Panc1 (cell line): Measurements from ENCODE around the gene CAMSAP3. TPM values are rescaled to one million over a fixed set of nuclear protein-coding genes. Genes with fewer than 3 reads are reported as not detected.

ENCODE experiments used
- ATAC-seq: fragments of 200-7000 bp; cut with Tn5 transposase; 2 replicates; pipeline ENCODE4 v1.9.1; 2020; ENCODE audit warnings: mild to moderate bottlenecking, moderate library complexity
- BruUV-seq: library from RNA; stranded (reverse); fragments of 400-500 nt; replicated peaks from 2 replicates; lab custom pipeline; 2021; lab: Mats Ljungman, UMichigan
- CTCF ChIA-PET: fragments of 300-600 bp; sonication (Branson Sonifier 250); formaldehyde crosslinking; loops from one replicate; lab custom pipeline; 2022; ENCODE audit warnings: antibody characterized with exemption; lab: Charles Lee
- POLR2A ChIA-PET: fragments of 300-600 bp; sonication (Branson Sonifier 250); formaldehyde crosslinking; loops from one replicate; lab custom pipeline; 2022; ENCODE audit warnings: antibody characterized with exemption; lab: Charles Lee
- DNase-seq: peaks from one replicate; pipeline ENCODE4 v3.0.0-alpha.2; 2010; ENCODE audit warnings: low read depth, low spot score
- H3K27ac ChIP-seq: 2 replicates; pipeline ENCODE4 v1.5.1; 2011; ENCODE audit warnings: mild to moderate bottlenecking, low read length, inconsistent platforms
- H3K27me3 ChIP-seq: fragments of 200-500 bp; sonication (Bioruptor generic); 2 replicates; pipeline ENCODE4 v1.6.0; 2014; ENCODE audit warnings: low read length, inconsistent platforms; ENCODE audit not compliant: control insufficient read depth, insufficient read depth
- H3K36me3 ChIP-seq: fragments of 200-500 bp; sonication (Bioruptor generic); 2 replicates; pipeline ENCODE4 v1.5.1; 2014; ENCODE audit warnings: inconsistent platforms, mild to moderate bottlenecking, low read length, moderate library complexity; ENCODE audit not compliant: control insufficient read depth, insufficient read depth
- H3K4me1 ChIP-seq: 2 replicates; pipeline ENCODE4 v1.5.1; 2011; ENCODE audit warnings: inconsistent platforms, mild to moderate bottlenecking, low read length, moderate library complexity; ENCODE audit not compliant: control insufficient read depth, insufficient read depth
- H3K4me3 ChIP-seq, 2 experiments: 2 replicates each; pipeline ENCODE4 v1.5.1; 2011 to 2012; ENCODE audit warnings: low read depth in 2 of 2, low read length in 2 of 2, mild to moderate bottlenecking in 2 of 2, inconsistent platforms in 1 of 2, moderate library complexity in 1 of 2
- H3K9me3 ChIP-seq: fragments of 200-500 bp; sonication (Bioruptor generic); 2 replicates; pipeline ENCODE4 v1.5.1; 2014; ENCODE audit warnings: low read depth, mild to moderate bottlenecking, inconsistent platforms, low read length, moderate library complexity; ENCODE audit not compliant: control insufficient read depth, insufficient read depth
- CTCF ChIP-seq: fragments of 450-650 bp; IDR thresholded peaks from 2 replicates; pipeline ENCODE4 v1.5.1; 2017; ENCODE audit warnings: mild to moderate bottlenecking
- POLR2AphosphoS5 ChIP-seq: IDR thresholded peaks from 2 replicates; pipeline ENCODE4 v1.6.1; 2012; ENCODE audit warnings: mild to moderate bottlenecking, low read depth, low read length, moderate library complexity
- REST ChIP-seq, 2 experiments: IDR thresholded peaks; 2 replicates each; pipeline ENCODE4 v1.6.1; 2011 to 2012; ENCODE audit warnings: low read depth in 2 of 2, control low read depth in 1 of 2, low read length in 1 of 2, mild to moderate bottlenecking in 1 of 2, moderate library complexity in 1 of 2; ENCODE audit not compliant: insufficient read depth in 1 of 2
- SIN3A ChIP-seq: IDR thresholded peaks from 2 replicates; pipeline ENCODE4 v1.6.1; 2012; ENCODE audit warnings: low read depth, mild to moderate bottlenecking, low read length, moderate library complexity, borderline replicate concordance; ENCODE audit not compliant: insufficient read depth
- TCF7L2 ChIP-seq: IDR thresholded peaks from 2 replicates; pipeline ENCODE4 v1.6.1; 2011; ENCODE audit warnings: mild to moderate bottlenecking, low read depth, low read length, inconsistent platforms
- in situ Hi-C: cut with HindIII; loops from 2 replicates; pipeline ENCODE4 v1.10.0; 2016; ENCODE audit warnings: low sequenced_read_pairs, low pct_unique_long_range_greater_than_20kb
- intact Hi-C: fragments of 100-400 bp; cut with micrococcal nuclease; formaldehyde crosslinking; loops from one replicate; pipeline ENCODE4 v1.10.0; 2022; ENCODE audit not compliant: unreplicated experiment
- total RNA-seq: library from RNA; stranded (reverse); gene quantifications from one replicate; pipeline ENCODE4 v1.2.1, GENCODE V29; 2021; ENCODE audit not compliant: unreplicated experiment

Gene CAMSAP3
- total RNA-seq, 1 experiment from 2014 or later = 1.7 TPM

GRCh38 chr19:7655581-7655980, 59.9 kb downstream of the CAMSAP3 start:
- ChIA-PET CTCF (no interaction called here), POLR2A (no interaction called here)
- no peak for TF ChIP-seq TCF7L2
- TF ChIP-seq SIN3A = no peak
- TF ChIP-seq POLR2AphosphoS5 = no peak
- TF ChIP-seq CTCF = no peak
- no peak for TF ChIP-seq REST (IDR thresholded peaks at IDR 0.05; ENCODE audit: insufficient read depth in 1 of 2, low read depth in 2 of 2, low read length in 1 of 2)
- no peak for ATAC-seq
- DNase-seq = no peak
- in situ Hi-C loops = no loop called here
- H3K27me3 ChIP-seq = no peaks in the 10 kb centered on the region
- intact Hi-C loops = no loop called here
- no peaks in the 10 kb centered on the region for H3K4me1 ChIP-seq
- no peak overlapping the region for H3K27ac ChIP-seq
- no peak overlapping the region for H3K4me3 ChIP-seq
- no peaks in the 10 kb centered on the region for H3K36me3 ChIP-seq
- no TSS peak for BruUV-seq
- H3K9me3 ChIP-seq = no peaks in the 10 kb centered on the region

- no peak for TF ChIP-seq REST (IDR thresholded peaks at IDR 0.05; ENCODE audit: insufficient read depth in 1 of 2, low read depth in 2 of 2, low read length in 1 of 2)
- TF ChIP-seq TCF7L2 = no peak
- TF ChIP-seq CTCF = no peak
- TF ChIP-seq POLR2AphosphoS5 = no peak
- no peak for TF ChIP-seq SIN3A
- intact Hi-C loops = no loop called here
- Histone ChIP-seq H3K36me3 (no peaks in the 10 kb centered on the region), H3K27me3 (no peaks in the 10 kb centered on the region), H3K4me1 (no peaks in the 10 kb centered on the region), H3K27ac (no peak overlapping the region), H3K4me3 (no peak overlapping the region), H3K9me3 (no peaks in the 10 kb centered on the region)
- DNase-seq = no peak
- no TSS peak for BruUV-seq
- no peak for ATAC-seq
- POLR2A ChIA-PET = no interaction called here
- in situ Hi-C loops = no loop called here
- CTCF ChIA-PET = no interaction called here
Observed at GRCh38 chr19:7657131-7657751, 61.6 kb downstream of the CAMSAP3 start.
